ENCODE data around the gene SYPL2. TPM values are rescaled to one million over a fixed set of nuclear protein-coding genes. Genes with fewer than 3 reads are reported as not detected.

Gene SYPL2
- total RNA-seq, 1 donor from 2014 or later = not detected

- H3K4me1 ChIP-seq = peaks cover 4% of the 10 kb centered on the region
- no peak overlapping the region for H3K27ac Mint-ChIP-seq
- H3F3A ChIP-seq (ENCODE audit: low read depth) = peaks cover 25% of the 10 kb centered on the region
- peak overlapping the region; percentile 86 for H3K4me2 ChIP-seq
- TF ChIP-seq CTCF (IDR thresholded peaks at IDR 0.05) = no peak
- TF ChIP-seq EZH2 (IDR thresholded peaks at IDR 0.05) = no peak
- TF ChIP-seq EZH2phosphoT487 (IDR thresholded peaks at IDR 0.05) = no peak
- peaks cover 2% of the 10 kb centered on the region for H3K4me1 Mint-ChIP-seq
- H3K27ac ChIP-seq = no peak overlapping the region
- H3K79me2 ChIP-seq (ENCODE audit: low read depth) = no peaks in the 10 kb centered on the region
- peaks cover 58% of the 10 kb centered on the region for H3K27me3 Mint-ChIP-seq (ENCODE audit: insufficient read depth, low read depth)
- no peak overlapping the region for H3K9ac ChIP-seq
- H3K9me3 Mint-ChIP-seq = no peaks in the 10 kb centered on the region
- no peaks in the 10 kb centered on the region for H3K36me3 ChIP-seq
- H3K4me3 ChIP-seq = peak overlapping the region; percentile 52
- H3K36me3 Mint-ChIP-seq = no peaks in the 10 kb centered on the region
- peaks cover 100% of the 10 kb centered on the region for H3K27me3 ChIP-seq
- no peaks in the 10 kb centered on the region for H3K9me3 ChIP-seq (ENCODE audit: low read depth)
- DNase-seq (ENCODE audit: low spot score) = no peak
- H3K4me3 Mint-ChIP-seq = peak overlapping the region; percentile 86
- H2AFZ ChIP-seq (replicated peaks) = peak overlapping the region; percentile 72
- H4K20me1 ChIP-seq (ENCODE audit: low read depth) = peaks cover 12% of the 10 kb centered on the region
Measured at GRCh38 chr1:109466125-109466451, 258 bp upstream of the SYPL2 start.

- H3K27me3 ChIP-seq = peaks cover 99% of the 10 kb centered on the region
- peaks cover 25% of the 10 kb centered on the region for H3F3A ChIP-seq (ENCODE audit: low read depth)
- no peak overlapping the region for H3K27ac ChIP-seq
- H3K9ac ChIP-seq = no peak overlapping the region
- Mint-ChIP-seq H3K4me1 (peaks cover 2% of the 10 kb centered on the region), H3K36me3 (no peaks in the 10 kb centered on the region), H3K27me3 (ENCODE audit: insufficient read depth, low read depth) (peaks cover 57% of the 10 kb centered on the region), H3K9me3 (no peaks in the 10 kb centered on the region), H3K4me3 (peak overlapping the region; percentile 82), H3K27ac (no peak overlapping the region)
- no peaks in the 10 kb centered on the region for H3K36me3 ChIP-seq
- peak; percentile 40 for DNase-seq (ENCODE audit: low spot score)
- H3K4me2 ChIP-seq = peak overlapping the region; percentile 86
- H3K9me3 ChIP-seq (ENCODE audit: low read depth) = no peaks in the 10 kb centered on the region
- H3K4me3 ChIP-seq = peak overlapping the region; percentile 52
- no peak for TF ChIP-seq EZH2 (IDR thresholded peaks at IDR 0.05)
- no peak for TF ChIP-seq EZH2phosphoT487 (IDR thresholded peaks at IDR 0.05)
- no peak for TF ChIP-seq CTCF (IDR thresholded peaks at IDR 0.05)
- peak overlapping the region; percentile 4 for H2AFZ ChIP-seq (replicated peaks)
- H4K20me1 ChIP-seq (ENCODE audit: low read depth) = peaks cover 12% of the 10 kb centered on the region
- H3K79me2 ChIP-seq (ENCODE audit: low read depth) = no peaks in the 10 kb centered on the region
- peaks cover 4% of the 10 kb centered on the region for H3K4me1 ChIP-seq
Measured at GRCh38 chr1:109467301-109467777, 993 bp downstream of the SYPL2 start.

- Mint-ChIP-seq H3K27ac (no peak overlapping the region), H3K36me3 (no peaks in the 10 kb centered on the region), H3K4me3 (peak overlapping the region; percentile 82), H3K9me3 (no peaks in the 10 kb centered on the region), H3K27me3 (ENCODE audit: insufficient read depth, low read depth) (peaks cover 55% of the 10 kb centered on the region), H3K4me1 (peaks cover 2% of the 10 kb centered on the region)
- Histone ChIP-seq H3K4me3 (no peak overlapping the region), H3K27ac (no peak overlapping the region), H3K4me2 (no peak overlapping the region), H2AFZ (replicated peaks) (no peak overlapping the region), H3K79me2 (ENCODE audit: low read depth) (no peaks in the 10 kb centered on the region), H3K4me1 (peaks cover 4% of the 10 kb centered on the region), H3K9ac (no peak overlapping the region), H3K9me3 (ENCODE audit: low read depth) (no peaks in the 10 kb centered on the region), H3F3A (ENCODE audit: low read depth) (peaks cover 25% of the 10 kb centered on the region), H4K20me1 (ENCODE audit: low read depth) (peaks cover 12% of the 10 kb centered on the region), H3K27me3 (peaks cover 98% of the 10 kb centered on the region), H3K36me3 (no peaks in the 10 kb centered on the region)
- TF ChIP-seq CTCF (IDR thresholded peaks at IDR 0.05) = no peak
- TF ChIP-seq EZH2 (IDR thresholded peaks at IDR 0.05) = no peak
- TF ChIP-seq EZH2phosphoT487 (IDR thresholded peaks at IDR 0.05) = no peak
- DNase-seq (ENCODE audit: low spot score) = no peak
Measured at GRCh38 chr1:109468061-109468460, 1.7 kb downstream of the SYPL2 start.

Data from neural progenitor cell (in vitro differentiated cells).